Left lung (tissue), 10 donors: ENCODE measurements around the gene KCNAB3. TPM values are rescaled to one million over a fixed set of nuclear protein-coding genes. Genes with fewer than 3 reads are reported as not detected.

Experiments
- ATAC-seq: fragments of 200-7000 bp; cut with Tn5 transposase; one replicate; pipeline ENCODE4 v1.9.1; 2020; ENCODE audit warnings: moderate library complexity
- DNase-seq, 4 donors: peaks; one replicate each; pipeline ENCODE4 v3.0.0-alpha.2; 2013 to 2020
- H3K27ac ChIP-seq, 2 donors: fragments of 200-600 bp; sonication (generic) in 1 of 2; one replicate each; pipeline versions ENCODE4 v1.5.0 to v1.8.0; 2020 to 2021
- H3K27me3 ChIP-seq, 2 donors: fragments of 200-600 bp; sonication (generic) in 1 of 2; one replicate each; pipeline versions ENCODE4 v1.5.0 to v1.8.0; 2020 to 2021
- H3K36me3 ChIP-seq, 2 donors: fragments of 200-600 bp; sonication (generic) in 1 of 2; one replicate each; pipeline versions ENCODE4 v1.5.0 to v1.8.0; 2020 to 2021
- H3K4me1 ChIP-seq, 2 donors: fragments of 200-600 bp; one replicate each; pipeline ENCODE4 v1.8.0; 2021
- H3K4me3 ChIP-seq, 2 donors: fragments of 200-600 bp; sonication (generic) in 1 of 2; one replicate each; pipeline versions ENCODE4 v1.5.0 to v1.8.0; 2020 to 2021; ENCODE audit warnings: mild to moderate bottlenecking in 1 of 2
- H3K9me3 ChIP-seq, 2 donors: fragments of 200-600 bp; sonication (generic) in 1 of 2; one replicate each; pipeline versions ENCODE4 v1.5.0 to v1.8.0; 2020 to 2021
- intact Hi-C, 2 donors: fragments of 100-400 bp; cut with DNase I; formaldehyde crosslinking; loops; one replicate each; pipeline versions ENCODE4 v1.11.2 to v1.14.2; 2022
- polyA plus RNA-seq, 6 donors: library from polyadenylated mRNA; unstranded; fragments of 120-200 nt; gene quantifications; one replicate each; pipeline ENCODE4 v1.2.1, GENCODE V29; 2013; ENCODE audit not compliant: insufficient read length in 6 of 6
- total RNA-seq, 2 donors: library from RNA; stranded (reverse); fragmentation: NEBNext Ultra II Directional; extraction: Animal tissue kit (Norgen Biotek cat#: 25700); gene quantifications; one replicate each; pipeline ENCODE4 v1.2.1, GENCODE V29; 2021
- TF ChIP-seq, protein P1 (sequence below), 2 donors: fragments of 200-600 bp; sonication (generic) in 1 of 2; IDR thresholded peaks; one replicate each; pipeline versions ENCODE4 v1.5.0 to v1.8.0; 2021; ENCODE audit warnings: antibody characterized with exemption in 2 of 2
- donor health status: DM: no; HTN: yes; CAD: no.
- donor health status: DM: no; HTN: no; CAD: no.

KCNAB3 gene
- total and polyA plus RNA-seq, 8 donors: 2.5 to 12.7 (median 11.1) TPM

DNA sequence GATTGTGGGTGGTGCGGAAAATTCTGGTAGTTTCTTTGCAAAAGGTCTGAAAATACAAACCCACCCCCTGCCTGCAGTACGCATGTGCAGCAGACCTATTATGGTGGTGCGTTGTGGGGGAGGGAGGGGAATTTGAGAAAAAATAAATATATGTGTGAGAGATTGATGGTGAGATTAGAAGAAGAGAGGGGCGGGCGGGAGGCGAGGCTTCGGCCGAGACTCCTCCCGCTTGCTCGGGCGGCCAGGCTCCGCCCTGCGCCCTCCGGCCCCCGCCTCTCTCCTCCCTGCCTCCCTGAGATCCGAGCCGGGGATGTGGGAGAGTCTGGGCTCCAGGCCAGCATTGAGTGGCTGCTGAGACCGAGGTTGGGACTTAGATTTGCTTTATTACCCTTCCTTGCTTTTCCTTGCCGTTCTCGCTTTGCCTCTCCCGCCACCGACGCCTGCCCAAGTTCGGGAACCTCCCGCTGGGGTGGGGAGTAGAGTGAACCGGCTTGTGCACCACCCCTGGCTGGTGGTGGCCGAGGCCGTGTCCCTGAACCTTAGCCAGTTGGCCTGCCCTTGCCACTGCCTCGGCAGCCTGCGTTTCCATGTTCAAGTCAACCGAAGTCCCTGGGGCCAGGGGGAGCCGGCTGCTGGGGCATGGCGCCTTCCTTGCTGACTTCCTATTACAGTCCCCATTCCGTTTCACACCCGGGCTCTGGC lies 42.0 kb downstream of the KCNAB3 start:
- H3K36me3 ChIP-seq: peaks cover 0 to 20% of the 10 kb centered on the region in 2 donors
- peak overlapping the region; percentile 24 to 89 for H3K4me3 ChIP-seq
- TF ChIP-seq, protein P1, sequence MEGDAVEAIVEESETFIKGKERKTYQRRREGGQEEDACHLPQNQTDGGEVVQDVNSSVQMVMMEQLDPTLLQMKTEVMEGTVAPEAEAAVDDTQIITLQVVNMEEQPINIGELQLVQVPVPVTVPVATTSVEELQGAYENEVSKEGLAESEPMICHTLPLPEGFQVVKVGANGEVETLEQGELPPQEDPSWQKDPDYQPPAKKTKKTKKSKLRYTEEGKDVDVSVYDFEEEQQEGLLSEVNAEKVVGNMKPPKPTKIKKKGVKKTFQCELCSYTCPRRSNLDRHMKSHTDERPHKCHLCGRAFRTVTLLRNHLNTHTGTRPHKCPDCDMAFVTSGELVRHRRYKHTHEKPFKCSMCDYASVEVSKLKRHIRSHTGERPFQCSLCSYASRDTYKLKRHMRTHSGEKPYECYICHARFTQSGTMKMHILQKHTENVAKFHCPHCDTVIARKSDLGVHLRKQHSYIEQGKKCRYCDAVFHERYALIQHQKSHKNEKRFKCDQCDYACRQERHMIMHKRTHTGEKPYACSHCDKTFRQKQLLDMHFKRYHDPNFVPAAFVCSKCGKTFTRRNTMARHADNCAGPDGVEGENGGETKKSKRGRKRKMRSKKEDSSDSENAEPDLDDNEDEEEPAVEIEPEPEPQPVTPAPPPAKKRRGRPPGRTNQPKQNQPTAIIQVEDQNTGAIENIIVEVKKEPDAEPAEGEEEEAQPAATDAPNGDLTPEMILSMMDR (IDR thresholded peaks at IDR 0.05): no peak
- peaks cover 24 to 65% of the 10 kb centered on the region in 2 donors for H3K4me1 ChIP-seq
- peak; percentile 88 for ATAC-seq
- H3K9me3 ChIP-seq: no peaks in the 10 kb centered on the region
- no peaks in the 10 kb centered on the region for H3K27me3 ChIP-seq
- peak overlapping the region; percentile 91 to 97 for H3K27ac ChIP-seq
- intact Hi-C loops: no loop called here
- peak; percentile 95 to 98 (median 97) for DNase-seq

DNA sequence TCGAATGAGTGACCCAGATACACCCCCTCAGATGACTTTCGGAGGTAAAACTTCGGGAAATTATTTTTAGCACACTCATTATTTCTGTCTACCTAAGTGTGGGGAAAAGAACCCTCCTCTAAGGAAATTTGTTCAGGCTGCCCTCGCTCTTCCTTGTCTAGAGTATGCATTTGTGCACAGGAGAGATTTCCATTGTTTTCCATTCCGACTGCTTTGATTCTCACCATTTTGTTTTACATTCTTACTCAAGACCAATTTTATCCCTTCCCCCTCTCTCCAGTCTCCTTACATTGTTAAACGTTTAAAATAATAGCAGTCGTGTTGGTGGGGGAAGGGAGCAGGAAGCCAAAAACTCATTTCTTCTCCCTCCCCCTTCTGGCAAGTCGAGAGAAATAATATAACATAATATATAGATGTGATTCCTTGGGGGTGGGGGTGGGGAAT lies 42.6 kb downstream of the KCNAB3 start:
- no peak for ATAC-seq
- H3K36me3 ChIP-seq: peaks cover 0 to 16% of the 10 kb centered on the region in 2 donors
- H3K27ac ChIP-seq: peak overlapping the region; percentile 88 to 97
- H3K27me3 ChIP-seq: no peaks in the 10 kb centered on the region
- peak overlapping the region; percentile 78 to 89 for H3K4me3 ChIP-seq
- peaks cover 24 to 70% of the 10 kb centered on the region in 2 donors for H3K4me1 ChIP-seq
- H3K9me3 ChIP-seq: no peaks in the 10 kb centered on the region
- TF ChIP-seq, protein P1 (IDR thresholded peaks at IDR 0.05): no peak
- DNase-seq: no peak
- intact Hi-C loops: no loop called here

DNA sequence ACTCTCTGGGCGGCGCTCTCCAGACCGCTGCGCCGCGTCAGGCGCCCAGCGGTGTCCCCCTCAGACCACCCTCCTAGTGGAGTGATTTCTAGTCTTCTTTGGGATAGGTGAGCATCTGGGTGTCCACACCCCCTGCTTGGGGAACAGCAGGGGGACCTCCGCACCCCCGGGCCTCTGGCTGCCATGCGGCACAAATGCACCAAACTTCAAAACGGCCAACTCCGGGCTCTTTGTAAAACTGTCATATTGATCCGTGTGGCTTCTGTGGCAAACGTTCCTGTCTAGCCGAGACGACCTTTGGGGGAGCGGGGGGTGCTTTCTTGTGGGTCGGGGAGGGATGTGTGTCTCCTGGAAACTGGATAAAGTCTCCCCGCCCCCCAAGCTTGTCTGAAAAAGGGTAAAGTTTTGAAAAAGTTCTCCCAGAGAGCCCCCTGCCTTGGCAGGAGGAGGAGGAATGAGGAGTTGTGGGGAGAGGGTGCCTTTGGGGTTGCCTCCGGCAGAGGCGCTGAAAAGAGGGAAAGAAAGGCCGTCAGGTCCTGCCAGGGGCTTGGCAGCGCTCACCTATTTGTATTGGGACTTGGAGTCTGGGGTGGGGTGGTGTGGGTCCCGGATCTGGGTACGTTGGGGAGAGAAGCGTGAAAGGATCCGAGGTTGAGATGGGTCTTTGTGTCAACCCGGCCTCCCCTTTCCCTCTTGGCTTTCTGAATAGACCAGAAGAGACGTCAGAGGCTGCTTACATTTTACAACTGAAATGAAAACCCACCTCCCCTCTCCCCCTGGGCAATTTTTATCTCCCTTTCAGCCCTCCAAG lies 43.2 kb downstream of the KCNAB3 start:
- peaks cover 24 to 74% of the 10 kb centered on the region in 2 donors for H3K4me1 ChIP-seq
- intact Hi-C loops: no loop called here
- peak in 3 of 4 donors; percentile 48 to 59 (median 56) for DNase-seq

DNA sequence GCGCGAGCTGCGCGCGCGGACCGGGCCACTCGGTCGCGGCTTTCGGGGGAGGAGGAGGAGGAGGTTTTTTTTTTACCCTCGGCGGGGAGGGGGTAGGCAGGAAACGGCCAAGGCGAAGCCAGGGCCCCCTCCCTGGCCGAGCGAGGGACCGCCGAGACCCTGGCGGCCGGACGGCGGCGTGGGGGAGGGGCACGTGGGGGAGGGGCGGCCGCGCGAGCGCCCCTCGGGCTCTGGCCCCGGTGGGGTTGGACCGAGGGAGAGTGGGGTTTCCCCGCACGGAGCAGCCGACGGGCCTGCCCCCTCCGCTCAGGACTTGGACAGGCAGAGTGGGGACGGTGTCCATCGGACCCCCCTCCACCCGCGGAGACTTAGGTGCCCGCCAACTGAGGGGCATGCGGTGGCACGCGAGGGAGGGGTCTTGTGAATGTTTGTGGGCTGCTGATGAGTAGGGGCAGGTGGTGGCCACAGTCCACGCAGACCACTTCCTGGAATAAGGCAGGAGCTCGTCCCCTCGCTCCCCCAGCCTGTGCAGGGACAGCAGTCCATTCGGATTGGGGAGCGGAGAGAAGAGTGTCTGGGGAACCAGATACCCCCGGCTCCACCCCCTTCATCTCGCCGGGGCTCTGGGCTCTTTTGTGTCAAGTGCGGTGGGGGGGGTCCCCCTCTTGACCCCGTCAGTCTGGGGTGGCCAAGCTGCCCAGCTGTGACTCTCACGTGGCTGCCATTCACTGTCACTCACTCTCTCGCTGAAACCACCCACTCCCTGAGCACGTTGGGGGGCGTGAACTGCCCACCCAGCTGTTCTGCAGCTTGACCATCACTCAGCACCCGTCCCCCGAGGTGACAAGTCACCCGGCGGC lies 44.1 kb downstream of the KCNAB3 start:
- peak; percentile 74 to 87 (median 82) for DNase-seq
- ATAC-seq: peak; percentile 19
- Histone ChIP-seq H3K27me3 (no peaks in the 10 kb centered on the region), H3K9me3 (no peaks in the 10 kb centered on the region), H3K4me1 (peaks cover 24 to 82% of the 10 kb centered on the region in 2 donors), H3K36me3 (peaks cover 0 to 1% of the 10 kb centered on the region in 2 donors), H3K27ac (peak overlapping the region; percentile 88 to 97), H3K4me3 (peak overlapping the region; percentile 78 to 89)
- intact Hi-C loops: no loop called here
- TF ChIP-seq, protein P1 (IDR thresholded peaks at IDR 0.05): no peak

More for the DNA sequence above, 43.2 kb downstream of the KCNAB3 start:
- ATAC-seq: peak; percentile 1
- Histone ChIP-seq H3K4me3 (peak overlapping the region; percentile 78 to 89), H3K9me3 (no peaks in the 10 kb centered on the region), H3K36me3 (peaks cover 0 to 10% of the 10 kb centered on the region in 2 donors), H3K27ac (peak overlapping the region; percentile 88 to 97), H3K27me3 (no peaks in the 10 kb centered on the region)
- TF ChIP-seq, protein P1 (IDR thresholded peaks at IDR 0.05): no peak
